ENCODE results near the gene GMDS.

DNA sequence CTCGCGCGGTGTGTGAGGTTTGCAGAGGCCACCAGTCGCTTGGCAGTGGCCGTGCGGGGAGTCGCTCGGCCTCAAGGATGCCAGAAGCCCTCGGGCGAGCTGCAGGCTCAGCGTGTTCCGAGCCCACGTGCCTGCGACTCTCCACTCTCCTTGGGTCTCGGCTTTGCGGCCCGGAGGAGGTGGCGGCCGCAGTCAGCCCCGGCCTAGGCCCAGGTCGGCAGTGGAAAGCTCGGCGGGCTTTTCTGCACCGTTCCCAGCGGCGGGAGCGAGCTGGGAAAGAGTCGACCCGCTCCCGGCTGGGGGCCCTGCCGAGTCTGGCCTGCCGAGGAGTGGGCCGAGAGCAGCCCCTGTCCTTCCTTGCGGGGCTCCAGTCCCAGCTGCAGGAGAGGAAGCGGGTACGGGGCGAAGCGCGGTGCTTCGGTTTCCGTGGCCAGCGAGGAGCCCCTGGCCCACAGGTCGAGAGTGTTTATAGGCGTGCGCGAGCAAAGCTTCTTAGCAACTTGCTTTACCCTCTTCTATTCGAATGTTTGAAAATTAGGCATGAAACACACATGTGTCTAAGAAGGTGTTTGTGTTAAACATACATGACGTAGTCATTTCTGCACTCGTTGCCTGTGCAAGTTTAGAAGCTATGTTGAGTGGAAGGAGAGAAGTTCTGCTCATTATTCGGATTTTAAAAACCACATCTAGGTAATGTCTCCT is 630.1 kb downstream of the GMDS start:
- TF ChIP-seq, protein P1, sequence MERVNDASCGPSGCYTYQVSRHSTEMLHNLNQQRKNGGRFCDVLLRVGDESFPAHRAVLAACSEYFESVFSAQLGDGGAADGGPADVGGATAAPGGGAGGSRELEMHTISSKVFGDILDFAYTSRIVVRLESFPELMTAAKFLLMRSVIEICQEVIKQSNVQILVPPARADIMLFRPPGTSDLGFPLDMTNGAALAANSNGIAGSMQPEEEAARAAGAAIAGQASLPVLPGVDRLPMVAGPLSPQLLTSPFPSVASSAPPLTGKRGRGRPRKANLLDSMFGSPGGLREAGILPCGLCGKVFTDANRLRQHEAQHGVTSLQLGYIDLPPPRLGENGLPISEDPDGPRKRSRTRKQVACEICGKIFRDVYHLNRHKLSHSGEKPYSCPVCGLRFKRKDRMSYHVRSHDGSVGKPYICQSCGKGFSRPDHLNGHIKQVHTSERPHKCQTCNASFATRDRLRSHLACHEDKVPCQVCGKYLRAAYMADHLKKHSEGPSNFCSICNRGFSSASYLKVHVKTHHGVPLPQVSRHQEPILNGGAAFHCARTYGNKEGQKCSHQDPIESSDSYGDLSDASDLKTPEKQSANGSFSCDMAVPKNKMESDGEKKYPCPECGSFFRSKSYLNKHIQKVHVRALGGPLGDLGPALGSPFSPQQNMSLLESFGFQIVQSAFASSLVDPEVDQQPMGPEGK (CRISPR knock-in tag; IDR thresholded peaks at IDR 0.05; ENCODE audit: borderline replicate concordance) = no peak
- TF ChIP-seq, protein P2, sequence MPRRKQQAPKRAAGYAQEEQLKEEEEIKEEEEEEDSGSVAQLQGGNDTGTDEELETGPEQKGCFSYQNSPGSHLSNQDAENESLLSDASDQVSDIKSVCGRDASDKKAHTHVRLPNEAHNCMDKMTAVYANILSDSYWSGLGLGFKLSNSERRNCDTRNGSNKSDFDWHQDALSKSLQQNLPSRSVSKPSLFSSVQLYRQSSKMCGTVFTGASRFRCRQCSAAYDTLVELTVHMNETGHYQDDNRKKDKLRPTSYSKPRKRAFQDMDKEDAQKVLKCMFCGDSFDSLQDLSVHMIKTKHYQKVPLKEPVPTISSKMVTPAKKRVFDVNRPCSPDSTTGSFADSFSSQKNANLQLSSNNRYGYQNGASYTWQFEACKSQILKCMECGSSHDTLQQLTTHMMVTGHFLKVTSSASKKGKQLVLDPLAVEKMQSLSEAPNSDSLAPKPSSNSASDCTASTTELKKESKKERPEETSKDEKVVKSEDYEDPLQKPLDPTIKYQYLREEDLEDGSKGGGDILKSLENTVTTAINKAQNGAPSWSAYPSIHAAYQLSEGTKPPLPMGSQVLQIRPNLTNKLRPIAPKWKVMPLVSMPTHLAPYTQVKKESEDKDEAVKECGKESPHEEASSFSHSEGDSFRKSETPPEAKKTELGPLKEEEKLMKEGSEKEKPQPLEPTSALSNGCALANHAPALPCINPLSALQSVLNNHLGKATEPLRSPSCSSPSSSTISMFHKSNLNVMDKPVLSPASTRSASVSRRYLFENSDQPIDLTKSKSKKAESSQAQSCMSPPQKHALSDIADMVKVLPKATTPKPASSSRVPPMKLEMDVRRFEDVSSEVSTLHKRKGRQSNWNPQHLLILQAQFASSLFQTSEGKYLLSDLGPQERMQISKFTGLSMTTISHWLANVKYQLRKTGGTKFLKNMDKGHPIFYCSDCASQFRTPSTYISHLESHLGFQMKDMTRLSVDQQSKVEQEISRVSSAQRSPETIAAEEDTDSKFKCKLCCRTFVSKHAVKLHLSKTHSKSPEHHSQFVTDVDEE (CRISPR knock-in tag; IDR thresholded peaks at IDR 0.05) = no peak
- TF ChIP-seq SNAI2 (CRISPR knock-in tag; IDR thresholded peaks at IDR 0.05) (no peak), CSDC2 (CRISPR knock-in tag; IDR thresholded peaks at IDR 0.05) (no peak), ZFP3 (CRISPR knock-in tag; IDR thresholded peaks at IDR 0.05) (no peak)

Measured in SK-N-SH treated with all-trans-retinoic acid at 6 μM for 48 hours (cell line).